Activated CD4-positive, CD25-positive, alpha-beta regulatory T cell treated with anti-CD3 and anti-CD28 coated beads, Interleukin-2, amount 50 U/mL, for 24 hours (primary cell): ENCODE results near the gene CFAP68.

ENCODE experiments used
- ATAC-seq, 2 donors: fragments of 150-1000 bp; cut with Tn5 transposase; one replicate each; pipeline ENCODE4 v1.10.0; 2021; ENCODE audit warnings: mild to moderate bottlenecking in 1 of 2, moderate library complexity in 1 of 2

Gene CFAP68, protein sequence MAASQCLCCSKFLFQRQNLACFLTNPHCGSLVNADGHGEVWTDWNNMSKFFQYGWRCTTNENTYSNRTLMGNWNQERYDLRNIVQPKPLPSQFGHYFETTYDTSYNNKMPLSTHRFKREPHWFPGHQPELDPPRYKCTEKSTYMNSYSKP

DNA sequence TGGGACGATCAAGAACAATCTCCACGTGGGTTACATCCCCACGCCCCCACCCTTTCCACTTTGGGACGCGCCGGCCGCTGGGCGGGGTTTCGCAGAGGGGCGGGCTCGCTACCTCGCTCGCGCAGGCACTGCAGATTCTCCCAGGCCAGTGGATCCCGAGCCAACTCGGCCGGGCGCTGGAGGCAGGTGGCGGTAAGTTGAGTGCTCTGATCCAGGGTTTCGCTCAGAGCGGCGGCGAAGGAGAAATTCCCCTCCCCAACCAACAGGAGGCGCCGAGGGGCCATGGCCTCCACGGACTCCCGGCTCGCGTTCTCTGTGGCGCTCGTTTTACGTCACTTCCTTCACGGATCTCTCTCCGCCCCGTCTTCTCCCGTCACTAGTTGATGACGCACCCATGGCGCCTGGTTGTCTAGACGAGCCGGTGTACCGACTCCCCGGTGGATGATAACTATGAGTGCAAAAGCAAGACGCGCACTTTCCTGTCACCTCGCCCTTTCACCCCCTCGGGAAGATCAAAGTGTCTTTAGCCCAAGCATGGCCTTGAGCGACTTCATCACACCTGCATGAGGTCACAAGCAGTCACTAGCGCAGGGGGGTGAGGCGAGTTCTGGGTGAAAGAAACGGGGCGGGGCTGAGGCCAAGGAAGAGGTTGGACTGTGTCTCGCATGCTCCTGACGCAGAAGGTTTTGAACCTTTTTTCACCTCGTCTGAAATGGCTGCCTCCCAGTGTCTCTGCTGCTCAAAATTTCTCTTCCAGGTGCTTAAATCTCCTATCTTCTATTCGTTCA, at the start of gene CFAP68, which contains the start of gene FDXACB1:
CFAP68 (plus strand) TSS at position 693 of the 788 bp plus-strand sequence; CDS start at position 713, 20 bp downstream.
FDXACB1 (minus strand) TSS at position 317 of the 788 bp plus-strand sequence; CDS start at position 284, 33 bp downstream.
- ATAC-seq, result peak; percentile 90

DNA sequence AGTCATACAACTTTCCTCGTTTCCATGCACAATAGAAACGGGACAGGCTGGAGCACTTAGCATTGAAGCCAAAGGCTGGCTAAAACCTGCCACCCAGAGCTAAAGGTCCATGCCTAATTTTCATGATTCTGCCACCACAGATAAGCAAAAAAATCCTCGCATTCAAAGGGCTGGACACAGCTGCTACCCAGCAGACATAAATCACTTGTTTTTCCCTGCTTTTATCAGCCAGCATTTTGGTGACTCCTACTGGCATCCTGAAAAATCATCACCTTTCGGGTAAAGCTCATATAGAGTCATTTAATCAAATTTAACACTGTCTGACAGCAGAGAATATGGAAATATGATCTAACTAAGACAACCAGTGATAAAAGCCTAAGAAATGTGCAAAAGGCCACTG, 45.8 kb upstream of the CFAP68 start:
- ATAC-seq, result no peak

DNA sequence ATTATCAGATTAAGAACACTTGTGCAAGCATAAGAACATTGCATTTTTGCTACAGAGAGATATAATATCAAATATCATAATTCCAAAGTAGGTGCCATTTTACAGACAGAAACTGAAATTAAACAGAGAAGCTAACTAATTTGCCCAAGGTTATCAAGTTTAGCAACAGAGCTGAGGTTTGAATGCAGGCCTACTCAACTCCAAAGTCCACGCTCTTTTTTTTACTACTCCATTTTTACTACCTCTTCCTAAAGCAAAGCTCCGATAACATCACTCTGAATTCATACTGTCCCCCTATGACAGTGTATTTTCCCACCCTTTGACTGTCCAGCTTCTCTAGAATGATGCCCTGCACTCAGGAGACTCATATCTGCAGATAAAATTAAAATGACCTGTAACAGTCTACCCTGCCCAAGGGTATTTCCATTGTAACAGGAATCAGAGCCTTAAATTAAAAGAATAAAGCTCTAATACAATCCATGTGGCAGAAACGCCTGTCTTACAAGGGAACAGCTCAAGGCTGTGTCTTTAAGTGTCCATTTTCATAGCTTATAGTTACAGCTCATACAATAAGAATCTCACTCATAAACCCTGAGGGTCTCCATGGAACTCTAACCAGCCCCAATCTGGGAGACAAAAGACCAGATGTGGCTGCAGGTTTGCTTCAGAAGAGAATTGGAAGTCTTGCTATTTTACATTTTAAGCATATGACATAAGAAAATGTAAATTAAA, 44.7 kb upstream of the CFAP68 start:
- ATAC-seq, result no peak

DNA sequence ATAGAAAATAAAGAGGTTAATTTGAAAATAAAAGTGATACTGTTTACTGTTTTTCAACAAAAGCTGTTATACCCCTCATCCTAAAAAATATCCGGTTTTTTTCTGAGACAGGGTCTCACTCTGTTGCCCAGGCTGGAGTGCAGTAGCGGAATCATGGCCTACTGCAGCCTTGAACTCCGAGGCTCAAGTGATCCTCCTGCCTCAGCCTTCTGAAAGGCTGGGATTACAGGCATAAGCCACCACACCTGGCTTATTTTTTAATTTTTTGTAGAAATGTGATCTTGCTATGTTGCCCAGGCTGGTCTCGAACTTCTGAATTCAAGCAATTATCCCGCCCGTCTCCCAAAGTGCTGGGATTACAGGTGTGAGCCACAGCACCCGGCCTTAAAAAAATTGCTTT, 43.7 kb upstream of the CFAP68 start:
- ATAC-seq, result no peak

DNA sequence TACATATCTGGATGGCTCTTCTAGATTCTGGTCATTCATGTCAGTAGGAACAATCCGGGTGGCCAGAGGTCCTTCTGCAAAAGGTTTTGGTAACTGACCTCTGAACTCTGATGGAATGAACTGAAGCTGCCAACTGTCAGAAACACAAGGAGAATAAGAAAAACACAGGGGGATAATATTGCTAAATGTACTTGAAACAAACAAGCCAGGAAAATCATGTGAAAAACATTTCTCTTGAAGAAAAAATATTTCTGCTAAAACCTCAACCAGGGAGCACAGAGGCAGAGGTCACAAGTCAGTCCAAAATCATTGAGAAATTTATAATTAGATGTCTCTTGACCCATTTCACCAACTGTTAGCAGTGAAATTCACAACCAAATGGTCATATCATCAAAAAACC, 43.2 kb upstream of the CFAP68 start:
- no peak for ATAC-seq

DNA sequence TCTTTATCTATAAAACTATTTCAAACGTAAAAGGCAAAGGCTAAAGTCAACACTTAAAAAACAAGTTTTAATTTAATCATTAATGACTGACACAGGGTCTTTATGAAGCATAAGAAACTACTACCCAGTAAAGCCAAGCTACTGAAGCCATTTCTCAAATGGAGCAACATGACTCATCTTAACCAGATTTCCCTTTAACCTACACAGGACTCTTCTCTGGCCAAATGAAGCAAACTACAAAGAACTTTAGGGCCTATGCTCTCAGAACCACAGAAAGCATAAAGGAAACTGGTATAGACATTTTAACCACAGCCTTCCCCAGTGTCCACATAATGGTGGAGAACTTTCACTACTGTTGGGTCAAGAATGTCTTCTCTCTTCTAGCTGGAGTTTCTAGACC, 42.6 kb upstream of the CFAP68 start:
- ATAC-seq, result no peak

DNA sequence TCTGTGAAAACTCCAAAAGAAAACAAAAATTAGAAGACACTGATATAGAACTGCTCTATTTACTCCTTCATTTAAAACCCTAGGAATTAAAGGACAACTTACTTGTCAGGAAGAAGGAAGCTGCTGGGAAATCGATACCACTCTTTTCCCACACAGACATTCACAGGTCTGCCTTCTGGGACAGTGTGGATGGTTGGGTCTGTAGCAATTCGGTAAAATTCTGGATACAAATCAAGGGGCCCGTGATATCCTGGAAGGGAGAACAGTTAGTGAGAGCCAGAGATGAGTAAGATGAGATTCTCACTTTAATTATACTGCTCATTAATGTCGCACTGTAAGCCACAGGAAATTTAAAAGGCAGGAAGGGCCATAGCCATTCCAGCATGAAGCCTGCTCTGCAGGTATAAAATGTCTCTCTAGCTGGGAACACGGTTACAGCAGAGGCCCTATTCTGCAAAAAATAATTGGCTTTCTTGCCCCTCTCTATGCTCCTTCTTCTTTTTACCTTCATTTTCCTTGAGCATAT, 41.9 kb upstream of the CFAP68 start:
- ATAC-seq, result no peak

DNA sequence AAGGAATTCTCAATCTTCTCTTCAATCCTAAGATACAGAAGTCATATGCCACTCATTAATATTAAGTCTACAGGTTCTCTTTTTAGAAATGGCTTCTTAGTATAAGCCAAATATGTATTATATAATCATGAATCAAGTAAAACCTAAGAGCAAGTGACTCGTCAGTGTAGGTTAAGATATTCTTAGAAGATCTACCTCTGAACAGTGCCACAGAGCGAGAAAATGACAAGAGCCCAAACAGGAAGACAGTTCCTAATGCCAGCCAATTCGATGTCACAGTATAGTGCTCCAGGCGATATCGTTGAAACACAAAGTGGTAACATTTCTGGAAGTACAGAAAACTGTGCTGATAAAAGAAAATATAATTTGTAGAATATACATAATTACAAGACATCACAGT, 41.3 kb upstream of the CFAP68 start:
- ATAC-seq, result no peak

DNA sequence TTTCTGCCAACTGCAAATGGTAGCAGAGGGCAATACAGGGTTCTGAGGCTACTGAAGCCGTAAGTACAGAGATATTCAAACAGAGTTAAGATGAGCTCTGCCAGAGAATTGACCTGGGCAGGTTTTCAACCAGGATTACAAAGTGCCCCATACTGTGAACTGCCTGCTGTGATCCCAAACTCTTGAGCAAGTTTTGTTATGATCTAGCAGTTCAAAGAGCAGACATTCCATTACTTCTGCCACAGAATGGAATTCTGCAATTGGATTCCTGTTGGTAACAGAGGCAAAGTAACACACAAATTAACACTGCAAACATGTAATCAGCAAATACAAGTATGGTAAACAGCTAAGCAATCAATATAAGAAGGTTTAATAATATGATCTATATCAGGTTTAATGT, 39.2 kb upstream of the CFAP68 start:
- no peak for ATAC-seq

DNA sequence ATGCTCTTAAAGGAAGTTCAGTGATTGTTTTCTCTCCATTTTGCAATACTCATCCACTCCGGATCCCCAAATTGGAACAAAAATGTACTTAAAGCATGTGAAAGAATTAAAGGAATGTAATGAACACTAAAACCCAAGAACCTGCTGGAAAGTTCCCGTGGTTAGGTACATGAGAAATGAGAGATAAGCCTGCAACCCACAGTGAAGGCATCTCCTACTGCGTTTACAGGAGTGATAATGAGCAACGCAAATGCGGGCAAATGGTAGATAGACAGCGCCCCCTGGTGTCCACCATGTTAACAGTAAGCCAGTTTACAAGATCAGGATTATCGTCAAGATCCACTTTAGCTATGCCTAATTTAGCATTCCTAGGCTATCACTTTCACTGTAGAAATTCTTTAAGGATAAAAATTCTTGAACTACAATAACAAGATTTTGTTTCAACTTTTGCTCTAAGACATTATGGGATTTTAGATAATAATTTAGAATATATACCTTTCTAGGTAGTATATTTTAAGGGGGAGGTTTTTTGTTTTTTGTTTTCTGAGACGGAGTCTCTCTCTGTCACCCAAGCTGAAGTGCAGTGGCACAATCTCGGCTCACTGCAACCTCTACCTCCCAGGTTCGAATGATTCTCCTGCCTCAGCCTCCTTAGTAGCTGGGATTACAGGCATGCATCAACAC, 37.8 kb upstream of the CFAP68 start:
- ATAC-seq, result peak; percentile 82 to 89

DNA sequence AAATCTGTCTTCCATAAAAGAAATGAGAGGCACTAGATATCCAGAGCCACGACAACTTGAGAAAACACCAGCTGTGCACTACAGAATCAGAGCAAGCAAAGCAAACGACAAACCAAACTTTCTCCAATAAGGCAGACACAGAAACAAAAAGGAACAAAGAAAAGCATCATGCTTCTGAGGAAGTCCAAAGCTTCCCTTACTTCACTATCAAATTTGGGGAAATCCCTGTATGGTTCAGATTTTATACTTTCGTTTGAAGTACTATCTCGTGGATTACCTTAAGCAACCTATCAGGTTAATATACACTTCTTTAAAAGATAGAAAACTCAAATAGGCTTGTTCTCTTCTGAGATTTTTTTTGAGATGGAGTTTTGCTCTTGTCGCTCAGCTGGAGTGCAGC, 35.7 kb upstream of the CFAP68 start:
- ATAC-seq, result no peak

DNA sequence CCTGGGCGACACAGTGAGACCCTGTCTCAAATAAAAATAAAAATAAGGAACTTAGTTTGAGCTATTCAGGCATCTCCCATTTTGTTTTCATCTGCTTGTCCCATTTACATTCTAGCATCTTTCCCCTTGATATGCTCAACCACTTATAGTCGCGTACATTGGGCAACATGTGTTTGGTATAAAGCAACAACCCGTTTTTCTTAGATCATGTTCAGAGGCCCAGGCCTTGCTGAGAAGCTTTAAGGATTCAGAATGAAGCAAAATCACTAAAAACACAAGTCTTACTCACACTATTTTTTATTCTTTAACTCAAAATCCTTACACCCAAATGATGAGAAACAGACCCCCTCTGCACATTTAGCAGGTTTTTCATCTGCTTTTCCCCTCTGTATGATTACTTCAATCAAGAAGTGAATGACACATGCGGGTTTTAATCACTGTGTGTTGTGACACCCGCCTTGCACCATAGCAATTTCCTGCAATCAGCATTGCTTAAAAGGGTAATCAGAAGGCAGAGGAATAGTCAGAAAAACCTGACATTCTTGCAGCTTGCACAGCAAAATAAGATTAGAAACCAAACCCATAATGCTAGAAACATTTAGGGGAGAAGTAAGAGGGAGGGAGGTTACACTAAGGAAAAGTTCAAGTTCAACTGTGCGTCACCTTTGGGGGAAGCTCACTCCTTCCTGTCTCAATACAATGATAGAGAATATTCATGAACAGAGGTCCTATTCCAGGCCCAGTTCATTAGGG, 33.9 kb upstream of the CFAP68 start:
- no peak for ATAC-seq

DNA sequence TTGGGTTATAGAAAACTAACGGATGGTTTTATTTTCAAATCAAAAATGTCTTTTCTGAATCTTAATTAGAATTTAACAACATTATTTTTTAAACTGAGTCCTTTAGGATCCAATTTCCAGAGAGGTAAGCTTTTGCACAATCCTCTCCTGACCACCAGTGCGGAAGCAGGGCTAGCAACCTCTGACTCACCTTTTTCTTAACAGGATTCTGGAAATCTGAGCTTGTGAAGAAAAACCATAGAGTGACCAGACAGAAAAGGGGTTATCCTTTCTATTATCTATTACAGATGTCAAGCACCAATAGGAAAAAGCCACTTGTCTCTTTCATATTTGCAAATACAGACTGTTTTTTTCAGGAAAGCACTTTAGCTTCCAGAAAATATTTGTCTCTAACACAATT, 33.3 kb upstream of the CFAP68 start:
- ATAC-seq, result no peak

DNA sequence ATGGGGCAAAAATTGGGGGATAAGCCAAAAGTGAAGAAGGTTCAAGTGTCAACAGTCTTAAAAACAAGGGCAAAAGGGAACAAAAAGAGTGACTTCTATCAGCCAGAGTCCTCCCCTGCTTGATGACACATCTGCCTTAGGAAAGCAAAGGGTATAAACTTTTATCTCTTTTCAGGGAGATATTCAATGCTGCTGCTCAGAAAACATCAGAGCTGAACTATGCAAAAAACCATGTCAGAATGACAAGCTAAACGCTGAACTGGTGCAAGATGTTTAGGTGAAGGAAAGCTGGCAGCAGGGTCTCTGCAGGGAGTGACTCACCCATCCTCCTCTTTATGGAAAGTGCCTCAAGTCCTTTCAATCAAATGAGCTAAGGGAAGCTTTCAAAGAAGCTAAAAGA, 32.7 kb upstream of the CFAP68 start:
- no peak for ATAC-seq

DNA sequence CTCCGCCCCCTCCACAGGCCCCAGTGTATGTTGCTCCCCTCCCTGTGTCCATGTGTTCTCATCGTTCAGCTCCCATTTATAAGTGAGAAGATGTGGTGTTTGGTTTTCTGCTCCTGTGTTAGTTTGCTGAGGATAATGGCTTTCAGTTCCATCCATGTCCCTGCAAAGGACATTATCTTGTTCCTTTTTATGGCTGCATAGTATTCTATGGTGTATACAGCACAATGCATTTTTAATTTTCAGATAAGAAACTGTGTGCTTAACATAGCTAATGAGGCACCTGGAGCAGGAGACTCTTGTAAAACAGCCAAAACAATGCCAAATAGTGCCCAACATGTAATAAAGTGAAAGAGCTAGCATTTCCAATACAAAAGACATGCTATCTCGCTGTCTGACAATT, 29.7 kb upstream of the CFAP68 start:
- ATAC-seq, result no peak

DNA sequence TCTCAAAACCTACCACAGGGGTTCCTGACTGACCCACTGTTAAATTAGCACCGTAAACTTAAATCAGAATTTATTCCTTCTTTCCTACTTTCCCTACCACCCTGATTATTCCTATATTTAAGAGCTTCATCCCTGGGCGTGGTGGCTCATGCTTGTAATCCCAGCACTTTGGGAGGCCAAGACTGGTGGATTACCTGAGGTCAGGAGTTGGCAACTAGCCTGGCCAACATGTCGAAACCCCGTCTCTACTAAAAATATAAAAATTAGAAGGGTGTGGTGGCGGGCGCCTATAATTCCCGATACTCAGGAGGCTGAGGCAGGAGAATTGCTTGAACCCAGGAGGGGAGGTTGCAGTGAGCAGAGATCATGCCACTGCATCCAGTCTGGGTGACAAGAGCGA, 28.3 kb upstream of the CFAP68 start:
- no peak for ATAC-seq

DNA sequence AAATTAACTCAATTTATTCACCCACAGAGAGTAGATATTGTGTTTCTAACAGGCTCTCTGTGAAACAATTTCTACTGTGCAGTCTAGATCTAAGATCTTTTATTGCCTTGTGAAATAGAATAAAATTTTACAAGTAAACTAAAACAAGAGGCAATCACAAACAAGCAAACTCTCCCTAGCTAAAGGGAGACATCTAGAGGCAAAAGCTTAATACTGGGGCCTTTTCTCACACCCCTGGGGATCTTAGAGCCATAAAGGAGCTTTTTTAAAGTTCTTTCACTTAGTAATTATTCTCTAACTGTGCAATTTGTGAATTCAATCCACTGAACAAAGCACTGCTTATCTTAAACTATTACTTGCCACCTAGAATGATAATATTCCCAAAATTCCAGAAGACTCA, 27.7 kb upstream of the CFAP68 start:
- ATAC-seq, result no peak

DNA sequence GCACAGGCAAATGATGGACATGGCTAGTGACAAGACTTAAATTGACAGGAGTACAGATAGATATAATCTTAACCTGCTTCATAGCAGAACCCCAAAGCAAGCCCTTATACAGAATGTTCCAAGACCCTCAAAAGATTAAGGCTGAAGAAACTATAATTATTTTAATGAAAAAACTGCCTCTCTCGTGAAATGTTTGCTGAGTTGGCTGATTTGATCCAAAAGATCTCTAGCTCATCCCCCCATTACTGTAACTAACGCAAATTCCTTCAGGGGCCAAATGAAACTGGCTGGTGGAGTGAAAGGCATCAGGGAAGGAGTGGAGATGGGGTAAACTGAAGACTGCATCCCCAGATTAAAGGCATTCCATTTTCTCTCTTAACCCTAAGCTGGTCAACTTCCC, 27.2 kb upstream of the CFAP68 start:
- no peak for ATAC-seq

DNA sequence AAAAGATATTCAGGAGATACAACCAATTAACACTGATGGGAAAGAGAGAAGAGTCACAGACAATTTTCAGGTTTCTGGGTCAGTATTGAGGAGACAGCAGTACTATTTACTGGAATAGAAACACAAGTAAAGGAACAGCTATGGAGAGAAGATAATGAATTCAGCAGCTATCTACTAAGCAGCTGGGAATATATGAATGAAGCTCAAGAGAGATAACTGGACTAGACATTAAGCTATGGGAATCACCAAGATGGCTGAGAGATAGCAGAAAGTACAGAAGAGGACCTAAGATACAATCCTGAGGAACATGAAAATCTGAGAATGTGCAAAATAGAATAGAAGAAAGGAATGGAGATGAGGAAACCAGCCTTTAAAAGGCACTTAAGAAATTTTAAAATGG, 23.8 kb upstream of the CFAP68 start:
- no peak for ATAC-seq

DNA sequence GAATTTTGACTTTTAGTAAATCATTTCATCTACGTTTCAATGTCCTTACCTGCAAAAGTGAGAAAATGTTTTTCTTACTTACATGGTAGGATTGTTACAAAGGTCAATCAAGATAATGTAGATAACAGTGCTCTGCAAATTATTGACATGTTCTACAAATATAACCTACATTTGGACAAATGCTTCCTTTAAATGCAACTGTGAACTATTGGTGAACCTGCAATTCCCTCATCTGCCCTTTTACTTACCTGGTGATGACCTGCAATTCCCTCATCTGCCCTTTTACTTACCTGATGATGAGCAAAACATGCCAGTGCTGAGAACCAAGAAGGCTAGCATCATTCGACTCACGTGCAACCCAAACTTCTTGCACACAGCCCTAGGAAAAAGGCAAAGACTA, 19.1 kb upstream of the CFAP68 start:
- no peak for ATAC-seq

DNA sequence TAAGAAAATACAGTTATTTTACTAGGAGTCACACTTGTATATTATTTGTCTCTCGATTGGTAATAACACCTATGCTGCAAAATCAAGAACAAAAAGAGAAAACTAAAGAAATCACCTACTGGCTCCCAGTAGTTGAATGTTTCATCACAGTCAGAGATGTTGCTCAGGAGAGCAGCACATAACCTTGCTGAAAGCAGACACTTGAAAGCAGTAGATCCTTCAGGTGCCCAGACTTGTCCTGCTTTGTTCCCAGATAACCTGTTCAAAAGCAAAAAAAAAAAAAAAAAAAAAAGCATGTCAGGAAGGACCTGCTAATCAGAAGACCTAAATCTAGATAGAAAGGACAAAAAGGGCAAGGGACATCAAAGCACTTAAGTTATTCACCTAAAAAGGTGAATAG, 9.2 kb upstream of the CFAP68 start:
- no peak for ATAC-seq

DNA sequence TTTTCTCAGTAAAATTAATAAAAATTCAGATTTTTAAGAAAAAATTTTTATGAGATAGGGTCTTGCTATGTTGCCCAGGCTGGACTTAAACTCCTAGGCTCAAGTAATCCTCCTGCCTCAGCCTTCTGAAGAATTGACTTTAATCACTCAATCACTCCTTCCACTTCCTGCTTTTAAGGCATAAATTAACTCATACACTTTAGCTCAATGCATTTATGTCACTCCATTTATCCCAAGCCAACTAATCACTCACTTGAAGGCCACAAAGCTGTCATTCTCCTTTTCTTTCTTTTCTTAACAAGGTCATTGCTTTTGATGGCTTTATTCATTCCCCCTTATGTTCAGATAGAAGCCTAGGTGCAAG, 8.8 kb upstream of the CFAP68 start:
- no peak for ATAC-seq
